ENCODE results near the gene PCDHA6.
A peak's percentile ranks its signal among the peaks of the same experiment; 100 is the strongest.
"Not testable (repeated sequence)": the region's sequence is repeated elsewhere in the genome, so short reads cannot be mapped to it uniquely, and the experiment has no call there.

The PCDHA6 gene

GRCh38 chr5:140870221-140871201 is 42.8 kb downstream of the PCDHA6 start:
- H3K4me3 ChIP-seq (ENCODE audit: low read depth, low read length) = no peak overlapping the region
- TF ChIP-seq CTCF (IDR thresholded peaks at IDR 0.05; ENCODE audit: low read depth, low read length) (no peak), POLR2A (IDR thresholded peaks at IDR 0.05; ENCODE audit: extremely low read depth, insufficient read length) (no peak)
- DNase-seq (ENCODE audit: low read depth) = no peak

GRCh38 chr5:140875085-140876065 is 47.6 kb downstream of the PCDHA6 start, which contains the start of gene PCDHA12:
Gene PCDHA12, plus strand, starts transcription at chr5:140875308. Its CDS starts 165 bp downstream, at chr5:140875473.
- DNase-seq (ENCODE audit: low read depth) = no peak
- no peak for TF ChIP-seq MAX (IDR thresholded peaks at IDR 0.05; ENCODE audit: low read depth, low read length)
- TF ChIP-seq CTCF (IDR thresholded peaks at IDR 0.05; ENCODE audit: low read depth, low read length) = peak; percentile 36
- H3K4me3 ChIP-seq (ENCODE audit: low read depth, low read length) = no peak within 1 kb of the TSS

- DNase-seq (ENCODE audit: low read depth); H3K4me3 ChIP-seq (ENCODE audit: low read depth, low read length): not testable (repeated sequence)
These were observed 48.9 kb downstream of the PCDHA6 start for GRCh38 chr5:140876541-140877261.

GRCh38 chr5:140877262-140877581 is 49.5 kb downstream of the PCDHA6 start:
- no peak for DNase-seq (ENCODE audit: low read depth)
- TF ChIP-seq MAX (IDR thresholded peaks at IDR 0.05; ENCODE audit: low read depth, low read length) = no peak
- TF ChIP-seq MYC (IDR thresholded peaks at IDR 0.05; ENCODE audit: low read depth, low read length) = no peak
- no peak for TF ChIP-seq POLR2A (IDR thresholded peaks at IDR 0.05; ENCODE audit: extremely low read depth, insufficient read length)
- no peak for TF ChIP-seq CTCF (IDR thresholded peaks at IDR 0.05; ENCODE audit: low read depth, low read length)
- no peak overlapping the region for H3K4me3 ChIP-seq (ENCODE audit: low read depth, low read length)
